SK-N-MC (cell line): ENCODE data around the gene AKTIP.

Experiments
- EZH2 ChIP-seq: fragments of 200-600 bp; sonication (generic); IDR thresholded peaks from one replicate; pipeline ENCODE4 v1.6.1; 2017; ENCODE audit warnings: antibody characterized with exemption
- POLR2AphosphoS5 ChIP-seq: IDR thresholded peaks from 2 replicates; pipeline ENCODE4 v1.6.1; 2012; ENCODE audit warnings: mild to moderate bottlenecking, low read depth, low read length, borderline replicate concordance

GRCh38 chr16:53542283-53542682, 39.3 kb upstream of the AKTIP start:
- TF ChIP-seq POLR2AphosphoS5 (no peak), EZH2 (no peak)
